COLO668 (cell line): ENCODE measurements around the gene FAM229A.
"Not testable (repeated sequence)": the region's sequence is repeated elsewhere in the genome, so short reads cannot be mapped to it uniquely, and the experiment has no call there.

ENCODE experiments used
- DNase-seq: peaks from one replicate; lab custom pipeline; 2025; ENCODE audit not compliant: unreplicated experiment; lab: John Stamatoyannopoulos, UW

The FAM229A gene

GRCh38 chr1:32377541-32378220 lies 15.4 kb upstream of the FAM229A start:
- DNase-seq = no peak

GRCh38 chr1:32376199-32376598 lies 13.9 kb upstream of the FAM229A start:
- DNase-seq = no peak

- no peak for DNase-seq
Observed at GRCh38 chr1:32373996-32374592, 11.8 kb upstream of the FAM229A start.

- no peak for DNase-seq
Observed at GRCh38 chr1:32372149-32372756, 10.0 kb upstream of the FAM229A start.

GRCh38 chr1:32367912-32368635 lies 5.8 kb upstream of the FAM229A start:
- DNase-seq = no peak

GRCh38 chr1:32365445-32365844 lies 3.2 kb upstream of the FAM229A start:
- no peak for DNase-seq

- DNase-seq = no peak
Observed at GRCh38 chr1:32364836-32365235, 2.6 kb upstream of the FAM229A start.

GRCh38 chr1:32363713-32364112 lies 1.4 kb upstream of the FAM229A start:
- DNase-seq = no peak

- peak; percentile 81 for DNase-seq
Observed at GRCh38 chr1:32361674-32362473, 411 bp downstream of the FAM229A start.

GRCh38 chr1:32361308-32361673 lies 994 bp downstream of the FAM229A start:
- no peak for DNase-seq

GRCh38 chr1:32358435-32358834 lies 3.9 kb downstream of the FAM229A start:
- no peak for DNase-seq

GRCh38 chr1:32357614-32358013 lies 4.7 kb downstream of the FAM229A start:
- DNase-seq = no peak

GRCh38 chr1:32356478-32356877 lies 5.8 kb downstream of the FAM229A start:
- no peak for DNase-seq

- DNase-seq = not testable (repeated sequence)
Observed at GRCh38 chr1:32355778-32356177, 6.5 kb downstream of the FAM229A start.

- DNase-seq = no peak
Observed at GRCh38 chr1:32353886-32354570, 8.3 kb downstream of the FAM229A start.

GRCh38 chr1:32353431-32353830 lies 8.9 kb downstream of the FAM229A start:
- DNase-seq = no peak

- DNase-seq = no peak
Observed at GRCh38 chr1:32352831-32353383, 9.4 kb downstream of the FAM229A start.

- DNase-seq = no peak
Observed at GRCh38 chr1:32352239-32352745, 10.0 kb downstream of the FAM229A start.

- DNase-seq = peak; percentile 100
Observed at GRCh38 chr1:32351399-32352238, 10.7 kb downstream of the FAM229A start.
